ENCODE results near the gene TP53I13. TPM values are rescaled to one million over a fixed set of nuclear protein-coding genes. Genes with fewer than 3 reads are reported as not detected.

TP53I13 gene
- total and polyA plus RNA-seq, 2 of the 4 experiments (the other 2 are of a cell fraction) = 22.0 to 48.3 TPM

DNA sequence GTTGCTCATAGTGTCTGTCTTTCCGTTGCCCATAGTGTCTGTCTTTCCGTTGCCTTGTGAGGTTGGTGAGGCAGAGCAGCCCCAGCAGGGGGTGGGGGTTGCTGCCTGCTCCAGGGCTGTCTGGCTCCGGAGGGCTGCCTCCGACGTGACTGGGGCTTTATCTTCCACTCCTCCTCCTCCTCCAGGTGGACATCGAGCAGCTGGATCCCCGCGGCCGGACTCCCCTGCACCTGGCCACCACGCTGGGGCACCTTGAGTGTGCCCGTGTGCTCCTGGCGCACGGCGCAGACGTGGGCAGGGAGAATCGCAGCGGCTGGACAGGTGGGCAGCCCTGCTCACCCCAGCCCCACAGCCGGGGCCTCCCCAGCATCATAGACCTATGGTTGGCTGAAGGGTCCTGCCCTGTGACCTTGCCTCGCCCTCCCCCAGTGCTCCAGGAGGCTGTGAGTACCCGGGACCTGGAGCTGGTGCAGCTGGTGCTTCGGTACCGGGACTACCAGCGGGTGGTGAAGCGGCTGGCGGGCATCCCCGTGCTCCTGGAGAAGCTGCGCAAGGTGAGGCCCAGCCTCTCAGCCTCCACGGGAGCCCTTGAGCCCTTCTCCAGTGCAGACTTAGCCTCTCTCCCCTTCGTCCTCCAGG, 39.2 kb downstream of the TP53I13 start:
- Histone ChIP-seq H3K27me3 (ENCODE audit: control insufficient read depth, insufficient read depth, low read length) (no peaks in the 10 kb centered on the region), H2BK20ac (ENCODE audit: low read depth, low read length) (no peak overlapping the region), H4K5ac (ENCODE audit: low read depth, low read length) (no peak overlapping the region), H3K79me1 (ENCODE audit: low read depth in 1 of 2, low read length in 2 of 2) (0 out of 4 replicates have a peak, but pooled peaks cover 0 to 2% of the 10 kb centered on the region in 2 experiments), H3K4me3 (ENCODE audit: insufficient read depth, low read depth, low read length) (no peak overlapping the region), H2BK5ac (ENCODE audit: low read depth, low read length, poor library complexity, severe bottlenecking) (no peak overlapping the region), H3K27ac (ENCODE audit: insufficient read depth, low read length) (no peak overlapping the region), H2AK9ac (replicated peaks; ENCODE audit: low read depth, low read length, poor library complexity) (no peak overlapping the region), H3K9me3 (ENCODE audit: control insufficient read depth, insufficient read depth, low read length) (no peaks in the 10 kb centered on the region), H4K8ac (ENCODE audit: low read depth in 2 of 2, low read length in 2 of 2) (no peak overlapping the region), H3K56ac (ENCODE audit: extremely low read depth, insufficient read depth, low read length) (no peak overlapping the region), H2BK15ac (ENCODE audit: low read depth, low read length) (no peak overlapping the region), H3K23ac (ENCODE audit: low read depth, low read length) (no peak overlapping the region), H2AK5ac (ENCODE audit: low read depth, low read length) (no peak overlapping the region), H3K18ac (ENCODE audit: low read depth, low read length) (no peak overlapping the region), H3K4me1 (ENCODE audit: control insufficient read depth, insufficient read depth, low read length) (no peaks in the 10 kb centered on the region), H3K9ac (ENCODE audit: low read depth, low read length) (no peak overlapping the region), H3K4me2 (ENCODE audit: low read depth, low read length) (no peak overlapping the region), H3K9me1 (ENCODE audit: insufficient read depth, low read length) (0 out of 2 replicates have a peak, but pooled peaks cover 4% of the 10 kb centered on the region), H3K4ac (ENCODE audit: low read depth, low read length) (no peak overlapping the region), H4K20me1 (ENCODE audit: insufficient read depth, low read length) (no peaks in the 10 kb centered on the region), H3K14ac (replicated peaks; ENCODE audit: low read depth, low read length) (no peak overlapping the region), H2AFZ (replicated peaks; ENCODE audit: low read length, poor library complexity) (no peak overlapping the region), H3K36me3 (ENCODE audit: control insufficient read depth, insufficient read depth, low read length) (no peaks in the 10 kb centered on the region; the same call in 1 of the 2 replicates), H2BK120ac (ENCODE audit: low read depth, low read length) (no peak overlapping the region), H4K91ac (ENCODE audit: insufficient read depth, low read depth, low read length) (no peak overlapping the region)
- 96% methylated on average over 5 of the region's 29 CpGs; no CpG with 5 or more reads in 1 of the 2 experiments for WGBS, 2 experiments (ENCODE audit: extremely low coverage in 2 of 2, insufficient read length in 1 of 2)
- in situ Hi-C loops (cut with MboI; ENCODE audit: low sequenced_read_pairs) (no loop called here), intact Hi-C loops (cut with micrococcal nuclease) (no loop called here), dilution Hi-C loops (cut with HindIII; ENCODE audit: low sequenced_read_pairs, unreplicated experiment) (no loop called here)
- no TSS peak for BruUV-seq (replicated peaks)
- ChIA-PET CTCF (no interaction called here), POLR2A (ENCODE audit: unreplicated experiment) (no interaction called here)
- DNase-seq = no peak
- TF ChIP-seq RCOR1 (IDR thresholded peaks at IDR 0.05; ENCODE audit: insufficient replicate concordance, low read length) (no peak), MAZ (IDR thresholded peaks at IDR 0.05; ENCODE audit: borderline replicate concordance, low read depth, low read length) (no peak), BHLHE40 (IDR thresholded peaks at IDR 0.05; ENCODE audit: low read depth, low read length) (no peak), RAD21 (IDR thresholded peaks at IDR 0.05; ENCODE audit: low read length) (no peak), SMC3 (IDR thresholded peaks at IDR 0.05; ENCODE audit: low read depth, low read length) (no peak), FOS (IDR thresholded peaks at IDR 0.05; ENCODE audit: low read depth, low read length) (no peak), MAFK (IDR thresholded peaks at IDR 0.05; ENCODE audit: low read depth, low read length) (no peak), MXI1 (IDR thresholded peaks at IDR 0.05; ENCODE audit: borderline replicate concordance, low read depth, low read length) (no peak), CHD1 (IDR thresholded peaks at IDR 0.05; ENCODE audit: low read depth, low read length) (no peak), NFE2L2 (IDR thresholded peaks at IDR 0.05; ENCODE audit: low read depth, low read length) (no peak), RFX5 (IDR thresholded peaks at IDR 0.05; ENCODE audit: low read depth, low read length) (no peak), CEBPB (IDR thresholded peaks at IDR 0.05; ENCODE audit: low read depth, low read length) (no peak), POLR2A (IDR thresholded peaks at IDR 0.05; ENCODE audit: low read depth, low read length) (no peak)
- TF ChIP-seq, protein P1, sequence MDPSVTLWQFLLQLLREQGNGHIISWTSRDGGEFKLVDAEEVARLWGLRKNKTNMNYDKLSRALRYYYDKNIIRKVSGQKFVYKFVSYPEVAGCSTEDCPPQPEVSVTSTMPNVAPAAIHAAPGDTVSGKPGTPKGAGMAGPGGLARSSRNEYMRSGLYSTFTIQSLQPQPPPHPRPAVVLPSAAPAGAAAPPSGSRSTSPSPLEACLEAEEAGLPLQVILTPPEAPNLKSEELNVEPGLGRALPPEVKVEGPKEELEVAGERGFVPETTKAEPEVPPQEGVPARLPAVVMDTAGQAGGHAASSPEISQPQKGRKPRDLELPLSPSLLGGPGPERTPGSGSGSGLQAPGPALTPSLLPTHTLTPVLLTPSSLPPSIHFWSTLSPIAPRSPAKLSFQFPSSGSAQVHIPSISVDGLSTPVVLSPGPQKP (IDR thresholded peaks at IDR 0.05; ENCODE audit: borderline replicate concordance, low read depth, low read length) = no peak
- TF ChIP-seq, protein P2, sequence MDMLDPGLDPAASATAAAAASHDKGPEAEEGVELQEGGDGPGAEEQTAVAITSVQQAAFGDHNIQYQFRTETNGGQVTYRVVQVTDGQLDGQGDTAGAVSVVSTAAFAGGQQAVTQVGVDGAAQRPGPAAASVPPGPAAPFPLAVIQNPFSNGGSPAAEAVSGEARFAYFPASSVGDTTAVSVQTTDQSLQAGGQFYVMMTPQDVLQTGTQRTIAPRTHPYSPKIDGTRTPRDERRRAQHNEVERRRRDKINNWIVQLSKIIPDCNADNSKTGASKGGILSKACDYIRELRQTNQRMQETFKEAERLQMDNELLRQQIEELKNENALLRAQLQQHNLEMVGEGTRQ (IDR thresholded peaks at IDR 0.05; ENCODE audit: low read depth, low read length) = no peak
- TF ChIP-seq, protein P3, sequence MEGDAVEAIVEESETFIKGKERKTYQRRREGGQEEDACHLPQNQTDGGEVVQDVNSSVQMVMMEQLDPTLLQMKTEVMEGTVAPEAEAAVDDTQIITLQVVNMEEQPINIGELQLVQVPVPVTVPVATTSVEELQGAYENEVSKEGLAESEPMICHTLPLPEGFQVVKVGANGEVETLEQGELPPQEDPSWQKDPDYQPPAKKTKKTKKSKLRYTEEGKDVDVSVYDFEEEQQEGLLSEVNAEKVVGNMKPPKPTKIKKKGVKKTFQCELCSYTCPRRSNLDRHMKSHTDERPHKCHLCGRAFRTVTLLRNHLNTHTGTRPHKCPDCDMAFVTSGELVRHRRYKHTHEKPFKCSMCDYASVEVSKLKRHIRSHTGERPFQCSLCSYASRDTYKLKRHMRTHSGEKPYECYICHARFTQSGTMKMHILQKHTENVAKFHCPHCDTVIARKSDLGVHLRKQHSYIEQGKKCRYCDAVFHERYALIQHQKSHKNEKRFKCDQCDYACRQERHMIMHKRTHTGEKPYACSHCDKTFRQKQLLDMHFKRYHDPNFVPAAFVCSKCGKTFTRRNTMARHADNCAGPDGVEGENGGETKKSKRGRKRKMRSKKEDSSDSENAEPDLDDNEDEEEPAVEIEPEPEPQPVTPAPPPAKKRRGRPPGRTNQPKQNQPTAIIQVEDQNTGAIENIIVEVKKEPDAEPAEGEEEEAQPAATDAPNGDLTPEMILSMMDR (conservative IDR thresholded peaks at IDR 0.05; ENCODE audit: low read depth, low read length) = no peak
- ATAC-seq (ENCODE audit: low read depth) = no peak; the same call in 1 of the 2 replicates

Measured in IMR-90 (cell line).